HepG2 (cell line): ENCODE data around the gene RSPH1. TPM values are rescaled to one million over a fixed set of nuclear protein-coding genes. Genes with fewer than 3 reads are reported as not detected.

Source experiments
- BCL6 ChIP-seq: IDR thresholded peaks from 2 replicates; pipeline ENCODE4 v1.6.1; 2016; ENCODE audit warnings: missing genetic modification reagents, missing compliant biosample characterization
- KDM5B ChIP-seq: sonication (generic); formaldehyde crosslinking; IDR thresholded peaks from 2 replicates; pipeline ENCODE4 v1.4.0; 2020; ENCODE audit warnings: missing genetic modification reagents, mild to moderate bottlenecking, borderline replicate concordance
- MED8 ChIP-seq: sonication (generic); formaldehyde crosslinking; IDR thresholded peaks from 2 replicates; pipeline ENCODE4 v1.8.1; 2023; ENCODE audit warnings: mild to moderate bottlenecking, missing genetic modification reagents; ENCODE audit not compliant: insufficient replicate concordance
- PCBP1 ChIP-seq: fragments of 200-400 bp; formaldehyde crosslinking; IDR thresholded peaks from 2 replicates; pipeline ENCODE4 v1.6.1; 2017; ENCODE audit warnings: mild to moderate bottlenecking, low read depth, low read length, borderline replicate concordance
- RBFOX2 ChIP-seq: fragments of 200-400 bp; formaldehyde crosslinking; IDR thresholded peaks from 2 replicates; pipeline ENCODE4 v1.6.1; 2017; ENCODE audit warnings: low read depth, mild to moderate bottlenecking, low read length
- RFX5 ChIP-seq: IDR thresholded peaks from 2 replicates; pipeline ENCODE4 v1.6.1; 2011; ENCODE audit warnings: low read depth, low read length, improper control_type of control experiment
- SP2 ChIP-seq: sonication (generic); formaldehyde crosslinking; IDR thresholded peaks from 2 replicates; pipeline ENCODE4 v1.5.1; 2020; ENCODE audit warnings: mild to moderate bottlenecking, missing genetic modification reagents
- TEAD2 ChIP-seq: sonication (generic); formaldehyde crosslinking; IDR thresholded peaks from 2 replicates; pipeline ENCODE4 v1.9.0; 2021; ENCODE audit warnings: missing genetic modification reagents
- ZNF224 ChIP-seq: sonication (generic); formaldehyde crosslinking; IDR thresholded peaks from 2 replicates; pipeline ENCODE4 v1.5.0; 2020; ENCODE audit warnings: mild to moderate bottlenecking, missing genetic modification reagents
- ZNF556 ChIP-seq: sonication (generic); formaldehyde crosslinking; IDR thresholded peaks from 2 replicates; pipeline ENCODE4 v1.4.0; 2020; ENCODE audit warnings: mild to moderate bottlenecking, missing genetic modification reagents, borderline replicate concordance
- ZNF788 ChIP-seq: sonication (generic); formaldehyde crosslinking; IDR thresholded peaks from 2 replicates; pipeline ENCODE4 v1.5.0; 2020; ENCODE audit warnings: mild to moderate bottlenecking, missing genetic modification reagents, borderline replicate concordance
- polyA plus RNA-seq, 8 experiments: library from polyadenylated mRNA; depleted of rRNA in 3 of 8; stranded (reverse) in 7 of 8; unstranded in 1 of 8; fragments of >200 nt; fragmentation: Illumina TruSeq in 4 of 8; extraction: Trizol in 4 of 8; gene quantifications; 2 replicates each; pipeline versions ENCODE4 v1.2.1 to v1.2.3, GENCODE V29; 2011 to 2016; ENCODE audit warnings: low read depth in 4 of 8, missing spikeins in 1 of 8, mixed read lengths in 1 of 8; ENCODE audit not compliant: insufficient read depth in 1 of 8
- total RNA-seq, 5 experiments: library from RNA; depleted of rRNA; stranded (reverse); fragments of >200 nt; fragmentation: Illumina TruSeq; extraction: Trizol; gene quantifications; 2 replicates each; pipeline ENCODE4 v1.2.3, GENCODE V29; 2016; ENCODE audit warnings: low read depth in 1 of 5
- TF ChIP-seq, protein P1 (sequence below): IDR thresholded peaks from 2 replicates; pipeline ENCODE4 v1.4.0; 2020; ENCODE audit warnings: mild to moderate bottlenecking, missing genetic modification reagents
- TF ChIP-seq, protein P2 (sequence below): sonication (generic); formaldehyde crosslinking; conservative IDR thresholded peaks from 2 replicates; pipeline ENCODE4 v1.8.0; 2022; ENCODE audit warnings: mild to moderate bottlenecking, moderate library complexity, missing genetic modification reagents
- TF ChIP-seq, protein P3 (sequence below): sonication (generic); formaldehyde crosslinking; IDR thresholded peaks from 2 replicates; pipeline ENCODE4 v1.5.1; 2020; ENCODE audit warnings: missing genetic modification reagents, mild to moderate bottlenecking, borderline replicate concordance
- TF ChIP-seq, protein P4 (sequence below): sonication (generic); formaldehyde crosslinking; IDR thresholded peaks from 2 replicates; pipeline ENCODE4 v1.5.0; 2020; ENCODE audit warnings: missing genetic modification reagents
- TF ChIP-seq, protein P5 (sequence below): sonication (generic); formaldehyde crosslinking; IDR thresholded peaks from 2 replicates; pipeline ENCODE4 v1.5.0; 2020; ENCODE audit warnings: mild to moderate bottlenecking, missing genetic modification reagents

The RSPH1 gene
- total and polyA plus RNA-seq, 2 of the 13 experiments (the other 11 are each of a cell fraction or from before 2014, with no cell fraction given), result not detected

DNA sequence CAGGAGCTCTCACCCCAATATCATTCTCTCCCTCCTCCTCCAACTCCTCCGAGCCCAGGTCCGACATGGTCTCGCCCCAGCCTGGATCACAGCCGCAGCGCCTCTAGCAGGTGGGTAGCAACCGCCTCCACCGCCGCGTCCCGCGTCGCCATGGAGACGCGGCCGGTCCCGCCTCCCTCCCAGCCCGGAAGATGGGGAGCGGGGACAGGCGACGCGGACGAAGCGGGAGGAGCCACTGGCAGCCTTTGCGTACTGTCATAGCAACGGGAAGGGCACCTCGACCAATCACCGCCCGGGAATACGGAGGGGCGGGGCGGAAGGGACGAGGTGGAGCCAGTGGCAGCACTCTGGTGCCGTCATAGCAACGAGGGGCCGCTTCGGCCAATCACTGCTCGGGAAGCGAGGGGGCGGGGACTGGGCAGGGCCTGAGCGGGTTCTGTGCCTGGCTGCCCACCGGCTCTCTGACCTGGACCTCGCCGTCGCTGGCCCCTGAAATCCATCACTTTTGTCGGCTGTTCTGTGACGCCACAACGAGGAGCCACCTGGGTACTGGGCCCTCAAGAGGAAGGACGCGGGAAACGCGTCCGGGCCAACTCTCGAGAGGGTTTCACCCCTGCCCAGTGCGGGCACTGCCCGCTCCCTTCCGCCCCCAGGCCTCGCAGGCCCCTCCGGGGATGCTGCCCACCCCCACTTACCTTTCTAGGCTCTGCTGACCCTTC lies at the start of gene RSPH1 (continued):
- TF ChIP-seq, protein P1, sequence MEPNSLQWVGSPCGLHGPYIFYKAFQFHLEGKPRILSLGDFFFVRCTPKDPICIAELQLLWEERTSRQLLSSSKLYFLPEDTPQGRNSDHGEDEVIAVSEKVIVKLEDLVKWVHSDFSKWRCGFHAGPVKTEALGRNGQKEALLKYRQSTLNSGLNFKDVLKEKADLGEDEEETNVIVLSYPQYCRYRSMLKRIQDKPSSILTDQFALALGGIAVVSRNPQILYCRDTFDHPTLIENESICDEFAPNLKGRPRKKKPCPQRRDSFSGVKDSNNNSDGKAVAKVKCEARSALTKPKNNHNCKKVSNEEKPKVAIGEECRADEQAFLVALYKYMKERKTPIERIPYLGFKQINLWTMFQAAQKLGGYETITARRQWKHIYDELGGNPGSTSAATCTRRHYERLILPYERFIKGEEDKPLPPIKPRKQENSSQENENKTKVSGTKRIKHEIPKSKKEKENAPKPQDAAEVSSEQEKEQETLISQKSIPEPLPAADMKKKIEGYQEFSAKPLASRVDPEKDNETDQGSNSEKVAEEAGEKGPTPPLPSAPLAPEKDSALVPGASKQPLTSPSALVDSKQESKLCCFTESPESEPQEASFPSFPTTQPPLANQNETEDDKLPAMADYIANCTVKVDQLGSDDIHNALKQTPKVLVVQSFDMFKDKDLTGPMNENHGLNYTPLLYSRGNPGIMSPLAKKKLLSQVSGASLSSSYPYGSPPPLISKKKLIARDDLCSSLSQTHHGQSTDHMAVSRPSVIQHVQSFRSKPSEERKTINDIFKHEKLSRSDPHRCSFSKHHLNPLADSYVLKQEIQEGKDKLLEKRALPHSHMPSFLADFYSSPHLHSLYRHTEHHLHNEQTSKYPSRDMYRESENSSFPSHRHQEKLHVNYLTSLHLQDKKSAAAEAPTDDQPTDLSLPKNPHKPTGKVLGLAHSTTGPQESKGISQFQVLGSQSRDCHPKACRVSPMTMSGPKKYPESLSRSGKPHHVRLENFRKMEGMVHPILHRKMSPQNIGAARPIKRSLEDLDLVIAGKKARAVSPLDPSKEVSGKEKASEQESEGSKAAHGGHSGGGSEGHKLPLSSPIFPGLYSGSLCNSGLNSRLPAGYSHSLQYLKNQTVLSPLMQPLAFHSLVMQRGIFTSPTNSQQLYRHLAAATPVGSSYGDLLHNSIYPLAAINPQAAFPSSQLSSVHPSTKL (CRISPR knock-in tag), result peak; percentile 4; the same call in 1 of the 2 replicates
- TF ChIP-seq BCL6 (no peak), SP2 (CRISPR knock-in tag) (peak; percentile 84), TEAD2 (0 out of 2 replicates have a peak, but pooled peaks have one; percentile 24), PCBP1 (peak; percentile 15; the same call in 1 of the 2 replicates), RBFOX2 (0 out of 2 replicates have a peak, but pooled peaks have one; percentile 32), MED8 (CRISPR knock-in tag) (no peak), RFX5 (peak; percentile 92), ZNF788 (CRISPR knock-in tag) (0 out of 2 replicates have a peak, but pooled peaks have one; percentile 17), ZNF556 (CRISPR knock-in tag) (no peak), KDM5B (CRISPR knock-in tag) (peak; percentile 66; the same call in 1 of the 2 replicates), ZNF224 (CRISPR knock-in tag) (0 out of 2 replicates have a peak, but pooled peaks have one; percentile 38)
- TF ChIP-seq, protein P2, sequence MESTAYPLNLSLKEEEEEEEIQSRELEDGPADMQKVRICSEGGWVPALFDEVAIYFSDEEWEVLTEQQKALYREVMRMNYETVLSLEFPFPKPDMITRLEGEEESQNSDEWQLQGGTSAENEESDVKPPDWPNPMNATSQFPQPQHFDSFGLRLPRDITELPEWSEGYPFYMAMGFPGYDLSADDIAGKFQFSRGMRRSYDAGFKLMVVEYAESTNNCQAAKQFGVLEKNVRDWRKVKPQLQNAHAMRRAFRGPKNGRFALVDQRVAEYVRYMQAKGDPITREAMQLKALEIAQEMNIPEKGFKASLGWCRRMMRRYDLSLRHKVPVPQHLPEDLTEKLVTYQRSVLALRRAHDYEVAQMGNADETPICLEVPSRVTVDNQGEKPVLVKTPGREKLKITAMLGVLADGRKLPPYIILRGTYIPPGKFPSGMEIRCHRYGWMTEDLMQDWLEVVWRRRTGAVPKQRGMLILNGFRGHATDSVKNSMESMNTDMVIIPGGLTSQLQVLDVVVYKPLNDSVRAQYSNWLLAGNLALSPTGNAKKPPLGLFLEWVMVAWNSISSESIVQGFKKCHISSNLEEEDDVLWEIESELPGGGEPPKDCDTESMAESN (CRISPR knock-in tag), result peak; percentile 67; the same call in 1 of the 2 replicates
- TF ChIP-seq, protein P3, sequence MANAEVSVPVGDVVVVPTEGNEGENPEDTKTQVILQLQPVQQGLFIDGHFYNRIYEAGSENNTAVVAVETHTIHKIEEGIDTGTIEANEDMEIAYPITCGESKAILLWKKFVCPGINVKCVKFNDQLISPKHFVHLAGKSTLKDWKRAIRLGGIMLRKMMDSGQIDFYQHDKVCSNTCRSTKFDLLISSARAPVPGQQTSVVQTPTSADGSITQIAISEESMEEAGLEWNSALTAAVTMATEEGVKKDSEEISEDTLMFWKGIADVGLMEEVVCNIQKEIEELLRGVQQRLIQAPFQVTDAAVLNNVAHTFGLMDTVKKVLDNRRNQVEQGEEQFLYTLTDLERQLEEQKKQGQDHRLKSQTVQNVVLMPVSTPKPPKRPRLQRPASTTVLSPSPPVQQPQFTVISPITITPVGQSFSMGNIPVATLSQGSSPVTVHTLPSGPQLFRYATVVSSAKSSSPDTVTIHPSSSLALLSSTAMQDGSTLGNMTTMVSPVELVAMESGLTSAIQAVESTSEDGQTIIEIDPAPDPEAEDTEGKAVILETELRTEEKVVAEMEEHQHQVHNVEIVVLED, result peak; percentile 69; the same call in 1 of the 2 replicates
- TF ChIP-seq, protein P4, sequence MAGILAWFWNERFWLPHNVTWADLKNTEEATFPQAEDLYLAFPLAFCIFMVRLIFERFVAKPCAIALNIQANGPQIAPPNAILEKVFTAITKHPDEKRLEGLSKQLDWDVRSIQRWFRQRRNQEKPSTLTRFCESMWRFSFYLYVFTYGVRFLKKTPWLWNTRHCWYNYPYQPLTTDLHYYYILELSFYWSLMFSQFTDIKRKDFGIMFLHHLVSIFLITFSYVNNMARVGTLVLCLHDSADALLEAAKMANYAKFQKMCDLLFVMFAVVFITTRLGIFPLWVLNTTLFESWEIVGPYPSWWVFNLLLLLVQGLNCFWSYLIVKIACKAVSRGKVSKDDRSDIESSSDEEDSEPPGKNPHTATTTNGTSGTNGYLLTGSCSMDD, result no peak
- TF ChIP-seq, protein P5, sequence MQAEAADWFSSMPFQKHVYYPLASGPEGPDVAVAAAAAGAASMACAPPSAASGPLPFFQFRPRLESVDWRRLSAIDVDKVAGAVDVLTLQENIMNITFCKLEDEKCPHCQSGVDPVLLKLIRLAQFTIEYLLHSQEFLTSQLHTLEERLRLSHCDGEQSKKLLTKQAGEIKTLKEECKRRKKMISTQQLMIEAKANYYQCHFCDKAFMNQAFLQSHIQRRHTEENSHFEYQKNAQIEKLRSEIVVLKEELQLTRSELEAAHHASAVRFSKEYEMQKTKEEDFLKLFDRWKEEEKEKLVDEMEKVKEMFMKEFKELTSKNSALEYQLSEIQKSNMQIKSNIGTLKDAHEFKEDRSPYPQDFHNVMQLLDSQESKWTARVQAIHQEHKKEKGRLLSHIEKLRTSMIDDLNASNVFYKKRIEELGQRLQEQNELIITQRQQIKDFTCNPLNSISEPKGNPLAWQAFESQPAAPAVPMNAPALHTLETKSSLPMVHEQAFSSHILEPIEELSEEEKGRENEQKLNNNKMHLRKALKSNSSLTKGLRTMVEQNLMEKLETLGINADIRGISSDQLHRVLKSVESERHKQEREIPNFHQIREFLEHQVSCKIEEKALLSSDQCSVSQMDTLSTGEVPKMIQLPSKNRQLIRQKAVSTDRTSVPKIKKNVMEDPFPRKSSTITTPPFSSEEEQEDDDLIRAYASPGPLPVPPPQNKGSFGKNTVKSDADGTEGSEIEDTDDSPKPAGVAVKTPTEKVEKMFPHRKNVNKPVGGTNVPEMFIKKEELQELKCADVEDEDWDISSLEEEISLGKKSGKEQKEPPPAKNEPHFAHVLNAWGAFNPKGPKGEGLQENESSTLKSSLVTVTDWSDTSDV (CRISPR knock-in tag), result peak; percentile 46; the same call in 1 of the 2 replicates
